PFSK-1 (cell line): ENCODE data around the gene FRMD4B.

Experiments used
- POLR2AphosphoS5 ChIP-seq: IDR thresholded peaks from 2 replicates; pipeline ENCODE4 v1.6.1; 2012; ENCODE audit warnings: low read depth, mild to moderate bottlenecking, control low read depth, low read length, moderate library complexity
- REST ChIP-seq, 2 experiments: IDR thresholded peaks; 2 replicates each; pipeline versions ENCODE4 v1.6.1 to v1.8.0; 2011 to 2012; ENCODE audit warnings: low read depth in 2 of 2, low read length in 2 of 2, control low read depth in 1 of 2, inconsistent platforms in 1 of 2, mild to moderate bottlenecking in 1 of 2, moderate library complexity in 1 of 2; ENCODE audit not compliant: insufficient read depth in 1 of 2
- SIN3A ChIP-seq: IDR thresholded peaks from 2 replicates; pipeline ENCODE4 v1.6.1; 2012; ENCODE audit warnings: mild to moderate bottlenecking, low read length, moderate library complexity, borderline replicate concordance; ENCODE audit not compliant: insufficient read depth

GRCh38 chr3:69328963-69329302, 57.0 kb downstream of the FRMD4B start:
- TF ChIP-seq POLR2AphosphoS5: no peak
- TF ChIP-seq REST (IDR thresholded peaks at IDR 0.05; ENCODE audit: insufficient read depth in 1 of 2, low read depth in 2 of 2, low read length in 2 of 2): no peak
- no peak for TF ChIP-seq SIN3A
